Measurements from ENCODE around the gene CSTPP1.

Gene CSTPP1, protein sequence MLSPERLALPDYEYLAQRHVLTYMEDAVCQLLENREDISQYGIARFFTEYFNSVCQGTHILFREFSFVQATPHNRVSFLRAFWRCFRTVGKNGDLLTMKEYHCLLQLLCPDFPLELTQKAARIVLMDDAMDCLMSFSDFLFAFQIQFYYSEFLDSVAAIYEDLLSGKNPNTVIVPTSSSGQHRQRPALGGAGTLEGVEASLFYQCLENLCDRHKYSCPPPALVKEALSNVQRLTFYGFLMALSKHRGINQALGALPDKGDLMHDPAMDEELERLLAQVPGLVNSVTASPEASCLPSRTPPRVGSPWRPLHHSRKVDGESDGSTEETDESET

DNA sequence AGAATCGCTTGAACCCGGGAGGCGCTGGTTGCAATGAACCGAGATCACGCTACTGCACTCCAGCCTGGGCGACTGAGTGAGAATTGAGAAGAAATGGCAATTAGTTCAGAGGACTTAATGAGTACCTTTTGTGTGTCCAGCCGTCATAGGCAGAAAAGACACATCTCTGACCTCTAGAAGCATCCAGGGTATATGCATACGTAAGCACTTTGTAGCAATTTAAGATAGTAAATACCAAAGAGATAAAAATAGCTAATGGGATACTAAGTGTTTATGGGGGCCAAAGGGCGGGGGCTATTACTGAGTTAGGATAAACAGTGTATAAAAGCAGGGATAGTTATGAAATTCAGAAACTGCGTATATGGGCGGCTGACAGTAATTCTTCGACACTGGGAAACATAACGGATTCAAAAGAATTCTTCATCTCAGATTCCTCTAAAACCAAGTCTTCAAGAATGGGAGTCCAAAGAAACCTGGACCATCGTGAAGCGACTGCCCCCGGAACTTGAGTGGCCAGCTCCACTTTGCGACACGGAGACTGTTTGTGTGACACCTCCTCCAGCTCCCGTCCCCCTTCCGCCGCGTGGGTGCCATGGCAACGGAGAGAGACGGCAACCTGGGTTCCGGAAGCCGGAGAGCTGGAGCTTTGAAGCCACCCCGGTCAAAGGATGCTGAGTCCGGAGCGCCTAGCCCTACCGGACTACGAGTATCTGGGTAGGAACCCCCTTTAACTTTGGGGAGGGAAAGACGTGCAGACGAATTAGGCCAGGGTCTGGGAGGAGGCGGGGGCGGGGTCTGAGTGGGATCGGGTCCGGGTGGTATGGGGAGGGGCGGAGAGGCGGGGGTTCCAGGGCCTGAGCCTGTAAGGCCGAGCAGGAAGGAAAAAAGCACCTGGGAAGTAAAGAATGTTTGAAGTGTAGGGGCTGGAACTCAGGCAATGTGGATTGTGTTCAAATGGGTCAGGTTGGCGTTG lies at the start of gene CSTPP1:
TSS of gene CSTPP1 (plus strand) at position 624 of the 973 bp plus-strand sequence. CDS start at position 669, 45 bp downstream.
- FAIRE-seq: no peak

DNA sequence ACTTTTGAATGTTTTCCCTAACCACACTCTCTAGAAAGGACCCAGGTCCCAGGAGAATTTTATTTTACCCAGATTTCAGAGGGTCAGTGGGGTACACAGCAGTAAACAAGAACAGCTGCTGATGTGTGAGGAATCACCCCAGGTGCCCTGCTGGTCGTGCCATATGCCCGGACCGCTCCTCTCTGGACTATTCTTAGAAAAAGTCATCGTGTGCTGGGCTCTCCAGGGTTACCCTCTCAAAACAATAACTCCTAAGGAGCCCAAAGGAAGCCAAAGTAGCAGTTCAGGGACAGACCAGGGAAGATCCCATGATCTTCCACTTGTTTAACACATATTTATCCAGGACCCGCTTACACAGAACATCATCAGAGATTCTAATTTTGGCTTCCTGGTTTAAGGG lies 47.9 kb upstream of the CSTPP1 start:
- FAIRE-seq: no peak

DNA sequence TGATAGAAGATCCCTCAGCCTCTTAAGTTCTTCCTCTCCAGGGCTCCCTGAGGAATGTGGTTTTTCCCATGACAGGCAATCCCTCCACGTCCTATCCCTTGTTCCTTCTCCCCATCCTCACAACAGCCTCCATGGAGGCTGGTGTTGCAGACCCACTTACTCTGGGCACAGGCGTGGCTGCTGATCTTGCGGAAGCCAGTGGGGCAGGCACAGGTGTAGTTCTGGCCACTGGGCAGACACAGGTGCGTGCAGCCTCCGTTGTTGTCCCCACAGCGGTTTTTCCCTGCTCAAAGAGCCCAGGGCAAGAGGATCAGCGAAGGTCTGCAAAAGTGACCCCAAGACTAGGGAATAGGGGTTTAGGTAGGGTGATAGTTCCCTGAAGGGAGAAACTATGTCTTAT lies 47.3 kb upstream of the CSTPP1 start:
- no peak for FAIRE-seq

DNA sequence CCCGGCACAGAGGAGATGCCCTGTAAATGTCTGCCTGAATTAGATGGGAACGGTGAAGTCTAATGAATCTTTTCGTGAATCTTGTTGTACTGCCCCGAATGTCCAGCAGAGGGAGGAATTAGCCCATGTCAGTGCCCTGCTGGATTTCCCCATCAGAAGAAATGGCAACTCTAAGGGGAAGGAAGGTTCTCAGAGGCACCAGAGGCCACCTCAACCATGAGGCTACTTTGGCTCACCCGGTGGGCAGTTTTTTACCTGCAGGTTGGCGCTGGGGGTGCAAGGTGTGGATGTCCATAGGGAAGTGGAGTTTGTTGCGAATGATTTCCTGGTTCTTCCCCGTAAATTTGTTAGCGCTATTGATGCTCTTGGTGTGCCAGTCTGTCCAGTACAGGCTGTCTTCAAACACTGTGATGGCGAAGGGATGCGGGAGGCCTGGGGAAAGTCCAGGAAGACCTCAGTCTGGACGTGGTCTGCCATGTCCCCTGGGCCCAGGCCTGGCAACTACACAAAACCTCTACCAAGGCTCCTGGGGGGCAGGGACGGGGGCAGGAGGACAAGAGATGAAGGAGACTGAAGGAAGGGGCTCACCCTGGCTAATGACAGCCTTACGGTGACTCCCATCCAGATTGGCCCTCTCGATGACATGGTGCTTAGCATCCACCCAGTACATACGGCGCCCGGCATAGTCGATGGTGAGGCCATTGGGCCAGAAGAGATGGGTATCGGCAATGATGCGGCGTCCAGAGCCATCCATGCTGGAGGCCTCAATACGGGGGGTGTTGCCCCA lies 46.7 kb upstream of the CSTPP1 start:
- FAIRE-seq: peak; percentile 60

DNA sequence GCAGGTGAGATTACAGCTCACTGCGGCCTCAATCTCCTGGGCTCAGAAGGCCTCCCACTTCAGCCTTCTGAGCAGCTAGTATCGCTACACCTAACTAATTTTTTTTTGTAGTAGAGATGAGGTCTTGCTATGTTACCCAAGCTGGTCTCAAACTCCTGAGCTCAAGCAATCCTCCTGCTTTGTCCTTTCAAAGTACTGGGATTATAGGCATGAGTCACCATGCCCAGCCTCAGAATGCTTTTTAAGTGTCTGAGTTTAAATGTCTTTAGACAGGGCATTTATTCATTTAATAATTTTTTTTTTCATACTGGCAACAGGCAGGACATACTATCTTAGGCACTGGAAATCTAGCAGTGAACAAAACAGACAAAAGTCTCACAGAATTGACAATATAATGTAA lies 45.9 kb upstream of the CSTPP1 start:
- no peak for FAIRE-seq

DNA sequence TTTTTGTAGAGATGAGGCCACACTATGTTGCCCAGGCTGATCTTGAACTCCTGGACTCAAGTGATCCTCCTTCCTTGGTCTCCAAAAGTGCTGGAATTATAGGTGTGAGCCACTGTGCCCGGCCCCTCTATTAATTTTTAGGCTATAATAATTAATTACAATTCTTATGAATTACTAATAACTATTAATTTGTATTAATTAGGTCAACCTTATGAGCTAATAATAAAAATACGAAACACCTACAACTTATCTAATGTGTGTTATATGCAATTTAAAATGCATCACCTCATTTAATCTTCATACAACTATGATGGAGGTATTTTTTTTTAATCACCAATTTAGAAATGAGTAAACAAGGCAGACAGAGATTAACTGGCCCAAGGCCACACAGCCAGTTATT lies 44.5 kb upstream of the CSTPP1 start:
- no peak for FAIRE-seq

DNA sequence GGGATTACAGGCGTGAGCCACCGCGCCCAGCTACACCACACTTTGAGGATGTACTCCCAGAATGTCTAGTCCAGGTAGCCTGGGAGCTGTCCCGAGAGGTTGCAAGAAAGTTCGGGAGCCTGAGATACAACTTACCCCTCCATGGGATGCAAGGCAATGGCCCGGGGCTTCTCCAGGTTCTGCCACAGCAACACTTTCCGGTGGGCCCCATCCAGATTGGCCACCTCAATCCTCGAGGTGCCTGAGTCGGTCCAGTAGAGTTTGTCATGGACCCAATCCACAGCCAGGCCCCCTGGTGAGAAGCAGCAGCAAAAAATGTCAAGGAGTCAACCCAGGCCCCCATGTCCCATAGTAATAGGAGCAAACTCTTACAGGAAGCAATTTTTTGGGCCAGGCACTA lies 43.7 kb upstream of the CSTPP1 start:
- FAIRE-seq: no peak

DNA sequence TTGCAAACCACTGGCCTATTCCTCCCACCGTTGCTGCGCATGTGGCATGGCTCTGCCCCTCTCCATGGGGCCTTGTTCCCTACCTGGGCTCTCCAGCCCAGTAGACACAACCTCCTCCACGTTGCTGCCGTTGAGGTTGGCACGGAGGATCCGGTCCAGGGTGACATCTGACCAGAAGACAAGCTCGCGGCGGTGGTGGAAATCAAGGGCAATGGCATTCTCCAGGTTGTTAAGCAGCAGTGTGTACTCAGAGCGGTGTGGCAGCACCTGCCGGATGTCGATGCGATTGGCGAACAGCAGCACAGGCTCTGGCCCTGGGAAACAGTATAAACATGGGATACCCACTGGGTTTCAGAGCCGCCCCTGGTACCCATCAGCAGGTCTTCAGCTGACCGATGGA lies 42.1 kb upstream of the CSTPP1 start:
- FAIRE-seq: no peak

DNA sequence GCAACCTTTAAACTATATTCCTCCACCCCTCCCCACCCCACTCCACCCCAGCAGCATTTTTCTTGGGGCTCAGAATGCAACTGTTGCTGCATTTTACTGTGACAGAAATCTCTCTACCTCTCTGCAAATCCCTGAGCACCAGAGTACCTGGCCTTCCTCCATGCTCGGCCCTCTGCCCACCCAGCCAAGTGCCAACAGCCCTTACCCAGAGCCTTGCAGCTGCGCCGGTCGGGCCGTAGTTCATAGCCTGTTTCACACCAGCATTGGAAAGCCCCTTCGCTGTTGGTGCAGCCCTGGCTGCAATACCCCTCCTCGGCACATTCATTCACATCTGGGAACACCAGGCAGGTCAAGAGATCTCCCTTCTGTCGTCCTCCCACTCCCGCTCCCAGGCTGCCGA lies 41.6 kb upstream of the CSTPP1 start:
- FAIRE-seq: no peak

DNA sequence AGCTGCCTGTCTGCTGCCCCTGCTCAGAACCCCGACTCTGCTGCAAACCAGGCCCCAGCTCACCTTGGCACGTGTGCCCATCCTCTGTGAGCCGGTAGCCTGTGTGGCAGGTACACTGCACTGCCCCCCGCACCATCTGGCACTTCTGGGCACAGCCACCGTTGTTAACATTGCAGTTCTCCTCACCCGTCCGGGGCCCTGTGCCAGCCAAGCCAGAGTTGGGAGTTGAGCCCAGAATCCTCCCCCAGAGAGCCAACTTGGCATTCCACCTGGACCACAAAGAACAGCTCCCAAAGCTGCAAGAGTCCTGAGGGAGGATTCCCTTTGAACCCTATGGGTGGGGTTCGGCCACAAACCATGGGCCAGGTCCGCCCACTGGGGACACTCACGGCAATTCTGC lies 40.7 kb upstream of the CSTPP1 start:
- no peak for FAIRE-seq

DNA sequence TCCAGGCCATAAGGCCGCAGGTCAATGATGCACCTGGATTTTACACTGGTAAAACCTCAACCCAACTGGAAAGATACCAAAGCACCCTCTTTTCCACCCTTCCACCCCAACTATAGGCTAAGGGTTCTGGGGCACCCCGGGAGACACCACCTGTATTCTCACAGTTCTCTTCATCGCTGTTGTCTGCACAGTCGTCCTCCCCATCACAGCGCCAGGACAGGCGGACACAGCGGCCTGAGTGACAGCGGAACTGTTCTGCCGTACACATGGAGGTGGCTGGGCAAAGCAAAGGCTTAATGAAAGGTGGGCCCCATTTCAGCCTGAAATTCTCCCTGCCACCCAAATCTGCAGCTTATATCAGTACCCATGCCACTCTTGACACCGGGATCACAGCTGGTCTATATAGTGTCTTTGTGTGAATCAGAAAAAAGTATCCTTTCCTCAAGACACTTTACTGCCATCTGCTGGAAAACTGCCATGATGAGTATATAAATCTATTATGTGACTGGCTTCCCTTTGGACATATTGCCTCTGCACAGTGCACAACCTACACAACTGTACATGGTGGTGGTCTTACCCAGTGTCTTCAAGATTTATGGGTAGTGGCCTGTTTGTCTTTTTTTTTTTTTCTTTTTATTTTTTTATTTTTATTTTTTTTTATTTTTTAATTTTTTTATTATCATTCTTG lies 39.7 kb upstream of the CSTPP1 start:
- FAIRE-seq: no peak

DNA sequence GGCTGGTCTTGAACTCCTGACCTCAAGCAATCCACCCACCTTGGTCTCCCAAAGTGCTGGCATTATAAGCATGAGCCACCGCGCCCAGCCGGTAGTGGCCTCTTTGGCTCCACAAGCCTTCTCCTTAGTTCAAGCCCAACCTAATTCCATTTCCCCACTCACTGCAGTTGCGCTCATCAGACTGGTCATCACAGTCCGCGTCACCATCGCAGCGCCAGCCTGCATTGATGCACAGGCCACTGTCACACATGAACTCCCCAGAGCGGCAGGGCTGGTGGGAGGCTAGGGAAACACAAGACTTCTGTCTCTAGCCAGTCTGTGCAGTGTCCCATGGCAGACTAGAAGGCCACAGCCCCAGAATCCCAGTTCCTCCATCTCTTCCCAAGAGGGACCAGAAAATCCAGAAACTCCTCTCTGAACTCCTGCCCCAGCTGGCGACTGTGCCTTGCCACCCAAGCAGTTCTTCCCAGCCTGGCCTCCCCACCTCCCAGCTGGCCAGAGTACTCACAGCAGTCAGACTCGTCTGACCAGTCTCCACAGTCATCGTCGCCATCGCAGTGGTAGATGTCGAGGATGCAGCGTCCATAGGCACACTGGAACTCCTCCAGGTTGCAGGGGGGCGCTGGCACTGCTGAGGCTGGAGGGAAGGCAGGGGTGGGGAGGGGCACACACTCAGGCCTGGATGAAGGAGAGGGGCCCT lies 38.0 kb upstream of the CSTPP1 start:
- no peak for FAIRE-seq

DNA sequence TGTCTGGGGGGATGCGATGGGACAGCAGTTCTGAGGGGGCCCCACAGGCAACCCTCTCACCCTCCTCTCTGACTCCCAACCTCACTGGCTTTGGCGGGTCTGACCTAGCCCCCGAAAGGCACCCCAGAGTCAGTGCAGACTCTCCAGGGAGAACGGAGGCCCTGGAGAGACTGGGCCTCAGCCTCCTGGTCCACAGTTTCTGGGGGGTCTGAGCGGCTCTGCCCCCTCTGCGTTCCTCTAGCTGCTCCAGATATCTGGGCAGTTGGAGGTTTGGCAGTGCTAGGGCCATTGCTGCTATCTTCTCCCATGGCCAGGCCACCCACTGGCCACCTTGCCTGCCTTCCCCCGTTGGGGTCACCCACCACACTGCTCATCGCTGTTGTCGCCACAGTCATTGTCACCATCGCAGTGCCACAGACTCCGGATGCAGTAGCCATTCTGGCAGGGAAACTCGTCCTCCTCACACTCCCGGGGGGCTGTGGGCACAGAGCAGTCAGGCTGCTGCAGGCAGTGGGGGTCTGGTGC lies 37.0 kb upstream of the CSTPP1 start:
- FAIRE-seq: no peak

DNA sequence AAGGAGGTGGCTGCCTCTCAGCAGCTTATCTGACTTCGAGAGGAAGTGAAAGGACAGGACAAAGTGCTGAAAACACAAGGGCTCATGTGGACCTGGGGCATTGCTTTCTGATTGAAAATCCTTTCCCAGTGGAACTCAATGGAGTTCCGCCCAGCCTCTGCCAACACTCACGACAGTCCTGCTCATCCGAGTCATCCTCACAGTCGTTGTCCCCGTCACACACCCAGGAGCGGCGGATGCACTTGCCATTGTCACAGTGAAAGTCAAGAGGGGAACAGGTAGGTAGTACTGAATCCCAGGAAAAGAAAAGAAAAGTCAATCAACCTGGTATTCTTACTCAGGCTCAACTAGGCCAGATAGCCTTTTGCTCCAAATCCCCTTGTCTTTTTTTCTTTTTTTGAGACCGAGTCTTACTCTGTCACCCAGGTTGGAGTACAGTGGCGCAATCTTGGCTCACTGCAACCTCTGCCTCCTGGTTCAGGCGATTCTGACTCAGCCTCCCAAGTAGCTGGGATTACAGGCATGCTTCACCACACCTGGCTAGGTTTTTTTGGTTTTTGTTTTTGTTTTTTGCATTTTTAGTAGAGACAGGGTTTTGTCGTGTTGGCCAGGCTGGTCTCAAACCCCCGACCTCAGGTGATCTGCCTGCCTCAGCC lies 36.3 kb upstream of the CSTPP1 start:
- FAIRE-seq: no peak

DNA sequence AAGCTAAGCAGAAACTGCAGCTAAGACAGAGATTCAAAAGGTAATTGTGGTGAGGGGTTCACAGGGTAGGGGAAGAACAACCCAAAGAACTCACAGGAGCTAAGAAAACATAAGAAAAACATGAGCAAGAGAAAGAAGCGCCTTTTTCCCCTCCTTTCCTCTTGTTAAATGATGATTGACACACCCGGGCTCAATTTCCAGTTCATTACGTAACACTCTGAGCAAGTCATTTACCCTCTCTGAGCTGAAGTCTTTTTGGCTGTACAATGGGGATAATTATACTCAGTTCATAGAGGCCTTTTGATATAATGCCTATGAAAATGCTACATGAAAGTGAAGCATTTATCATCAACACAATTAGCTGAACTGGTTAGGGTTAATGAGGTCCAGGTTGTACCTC lies 35.4 kb upstream of the CSTPP1 start:
- FAIRE-seq: no peak

DNA sequence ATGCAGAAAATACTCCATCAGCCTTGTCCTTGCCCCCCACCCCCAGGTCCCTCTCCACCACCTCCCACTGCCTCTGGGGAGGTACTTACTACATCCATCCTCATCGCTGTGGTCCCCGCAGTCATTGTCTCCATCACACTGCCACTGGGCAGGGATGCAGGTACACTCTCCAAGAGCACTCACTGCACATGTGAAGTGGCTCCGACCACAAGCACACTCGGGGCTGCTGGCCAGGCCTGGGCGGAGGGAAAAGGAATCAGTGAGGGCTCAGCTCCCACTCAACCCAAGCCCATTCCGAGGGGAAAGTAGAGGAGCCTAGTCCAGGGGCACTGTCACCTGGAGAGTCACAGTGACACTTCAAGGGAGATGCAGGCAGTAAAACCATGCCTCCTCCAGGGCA lies 33.9 kb upstream of the CSTPP1 start:
- FAIRE-seq: no peak

DNA sequence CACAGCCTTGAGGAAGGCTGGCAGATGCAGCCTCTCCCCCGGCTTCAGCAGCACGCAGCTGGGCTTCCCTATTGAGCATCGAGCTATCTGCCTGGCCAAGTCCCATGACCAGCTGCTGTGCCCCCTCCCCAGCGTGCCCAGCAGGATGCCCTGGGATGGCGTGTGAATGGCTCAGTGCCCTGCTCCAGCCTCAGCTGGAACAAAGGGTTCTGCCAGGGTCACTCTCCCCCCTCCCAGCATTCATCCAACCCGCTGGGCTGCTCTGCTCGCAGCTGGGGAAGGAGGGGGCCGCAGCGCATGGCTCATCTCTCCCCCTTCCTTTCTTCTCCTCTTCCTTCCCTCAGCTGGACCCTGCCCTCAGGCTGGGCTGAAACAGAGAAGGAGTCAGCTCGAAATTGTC lies 32.7 kb upstream of the CSTPP1 start:
- FAIRE-seq: no peak

DNA sequence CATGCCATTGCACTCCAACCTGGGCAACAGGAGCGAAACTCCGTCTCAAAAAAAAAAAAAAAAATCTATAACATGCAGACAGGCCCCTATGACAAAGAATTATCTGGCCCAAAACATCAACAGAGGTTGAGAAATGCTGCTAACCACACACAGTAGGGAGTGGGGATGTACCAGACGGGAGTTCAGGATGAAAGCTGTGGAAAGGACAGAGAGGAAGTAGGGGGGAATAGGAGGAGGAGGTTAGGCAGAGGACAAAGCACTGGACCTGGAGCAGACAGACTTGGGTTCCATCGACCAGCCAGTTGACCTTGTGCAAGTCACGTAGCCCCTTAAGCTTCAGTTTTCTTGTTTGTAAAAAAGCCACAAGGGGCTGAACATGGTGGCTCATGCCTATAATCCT lies 30.8 kb upstream of the CSTPP1 start:
- FAIRE-seq: no peak

DNA sequence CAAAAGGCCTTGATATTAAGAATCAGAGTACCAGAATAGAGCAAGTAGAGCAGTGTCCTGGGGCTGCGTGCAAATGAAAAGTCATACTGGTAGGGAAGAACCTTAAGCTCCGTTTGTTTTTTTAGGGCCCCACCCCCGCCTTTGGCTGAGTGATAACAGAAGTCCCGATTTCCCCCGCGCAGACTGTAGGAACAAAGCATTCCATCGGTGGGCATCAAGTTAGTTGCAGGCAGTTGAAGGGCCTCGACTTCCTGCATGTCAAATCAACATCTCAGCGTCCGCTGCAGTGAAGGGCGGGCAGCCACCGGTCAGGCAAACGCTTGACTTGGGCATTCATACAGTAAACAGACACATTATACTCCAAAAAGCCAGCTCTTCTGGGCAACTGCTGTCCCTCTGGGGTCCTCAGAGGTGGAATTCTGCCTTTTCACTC lies 29.9 kb upstream of the CSTPP1 start:
- FAIRE-seq: no peak

DNA sequence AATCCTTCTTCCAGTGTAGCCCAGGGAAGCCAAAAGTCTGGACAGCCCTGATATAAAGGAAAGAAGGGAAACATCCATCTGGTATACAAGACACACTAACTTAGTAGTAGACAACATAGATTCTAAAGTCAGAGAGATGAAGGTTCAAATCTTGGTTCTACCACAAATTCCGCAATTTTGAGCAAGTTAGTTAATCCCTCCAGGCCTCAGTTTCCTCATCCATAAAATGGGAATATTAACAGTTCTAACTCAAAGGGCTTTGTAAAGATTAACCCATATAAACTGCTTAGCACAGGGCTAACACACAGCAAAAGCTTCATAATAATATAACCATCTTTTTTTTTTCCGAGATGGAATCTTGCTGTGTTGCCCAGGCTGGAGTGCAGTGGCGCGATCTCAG lies 29.0 kb upstream of the CSTPP1 start:
- FAIRE-seq: no peak

DNA sequence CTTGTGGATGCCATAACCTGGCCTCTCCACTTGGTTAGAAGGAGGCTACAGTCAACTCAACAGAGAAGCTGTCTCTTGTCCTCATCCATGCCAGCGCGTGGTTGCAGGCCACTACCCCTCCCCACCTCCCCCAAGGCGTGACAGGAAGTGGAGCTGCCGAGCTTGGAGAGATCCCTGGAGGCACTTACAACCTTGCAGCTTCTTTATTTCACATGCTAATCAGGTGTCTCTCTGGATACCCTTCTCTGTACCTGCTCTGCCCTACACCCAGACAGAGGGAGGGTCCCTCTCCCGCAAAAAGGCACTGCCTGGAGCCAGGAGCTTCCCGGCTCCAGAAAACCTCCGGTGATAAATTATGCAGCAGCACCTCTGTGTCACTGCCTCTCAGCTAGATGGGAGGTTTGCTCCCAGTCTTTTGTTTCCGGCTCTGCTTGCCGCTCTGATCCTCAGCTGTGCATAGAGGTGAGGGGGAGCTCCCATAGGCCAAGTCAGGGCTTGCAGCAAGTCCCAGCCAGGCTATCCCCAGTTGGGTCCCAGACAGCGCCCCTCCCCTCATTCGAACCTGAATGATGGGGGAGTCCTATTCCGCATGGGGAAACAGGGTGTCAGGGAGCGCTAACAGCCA lies 23.9 kb upstream of the CSTPP1 start:
- FAIRE-seq: no peak

All from A204.1 (cell line).